ENCODE data around the gene BICD1.

Gene BICD1

GRCh38 chr12:32158525-32158924 lies 51.9 kb downstream of the BICD1 start:
- Histone ChIP-seq H3K36me3 (ENCODE audit: insufficient read depth, low read length) (no peaks in the 10 kb centered on the region), H3K9me3 (ENCODE audit: low read length) (no peaks in the 10 kb centered on the region), H3K4me3 (ENCODE audit: low read length) (no peak overlapping the region), H3K27me3 (ENCODE audit: insufficient read depth, low read length) (no peaks in the 10 kb centered on the region), H3K4me1 (ENCODE audit: insufficient read depth, low read length) (peaks cover 27% of the 10 kb centered on the region), H2AFZ (ENCODE audit: low read depth, low read length) (no peak overlapping the region)

GRCh38 chr12:32159381-32159780 lies 52.7 kb downstream of the BICD1 start:
- Histone ChIP-seq H3K4me1 (ENCODE audit: insufficient read depth, low read length) (peaks cover 21% of the 10 kb centered on the region), H3K36me3 (ENCODE audit: insufficient read depth, low read length) (no peaks in the 10 kb centered on the region), H2AFZ (ENCODE audit: low read depth, low read length) (no peak overlapping the region), H3K4me3 (ENCODE audit: low read length) (no peak overlapping the region), H3K9me3 (ENCODE audit: low read length) (no peaks in the 10 kb centered on the region), H3K27me3 (ENCODE audit: insufficient read depth, low read length) (no peaks in the 10 kb centered on the region)

- Histone ChIP-seq H3K4me1 (ENCODE audit: insufficient read depth, low read length) (peaks cover 16% of the 10 kb centered on the region), H3K27me3 (ENCODE audit: insufficient read depth, low read length) (no peaks in the 10 kb centered on the region), H3K9me3 (ENCODE audit: low read length) (peaks cover 2% of the 10 kb centered on the region), H3K4me3 (ENCODE audit: low read length) (no peak overlapping the region), H2AFZ (ENCODE audit: low read depth, low read length) (no peak overlapping the region), H3K36me3 (ENCODE audit: insufficient read depth, low read length) (no peaks in the 10 kb centered on the region)
Measured at GRCh38 chr12:32159925-32160324, 53.3 kb downstream of the BICD1 start.

GRCh38 chr12:32161058-32161457 lies 54.4 kb downstream of the BICD1 start:
- Histone ChIP-seq H3K36me3 (ENCODE audit: insufficient read depth, low read length) (no peaks in the 10 kb centered on the region), H3K9me3 (ENCODE audit: low read length) (peaks cover 3% of the 10 kb centered on the region), H3K27me3 (ENCODE audit: insufficient read depth, low read length) (no peaks in the 10 kb centered on the region), H3K4me1 (ENCODE audit: insufficient read depth, low read length) (peaks cover 4% of the 10 kb centered on the region), H2AFZ (ENCODE audit: low read depth, low read length) (no peak overlapping the region), H3K4me3 (ENCODE audit: low read length) (no peak overlapping the region)

- Histone ChIP-seq H2AFZ (ENCODE audit: low read depth, low read length) (no peak overlapping the region), H3K4me3 (ENCODE audit: low read length) (no peak overlapping the region), H3K4me1 (ENCODE audit: insufficient read depth, low read length) (no peaks in the 10 kb centered on the region), H3K27me3 (ENCODE audit: insufficient read depth, low read length) (no peaks in the 10 kb centered on the region), H3K36me3 (ENCODE audit: insufficient read depth, low read length) (no peaks in the 10 kb centered on the region), H3K9me3 (ENCODE audit: low read length) (peaks cover 9% of the 10 kb centered on the region)
Measured at GRCh38 chr12:32163596-32163995, 56.9 kb downstream of the BICD1 start.

GRCh38 chr12:32166510-32166909 lies 59.9 kb downstream of the BICD1 start:
- Histone ChIP-seq H3K4me3 (ENCODE audit: low read length) (no peak overlapping the region), H3K9me3 (ENCODE audit: low read length) (peaks cover 9% of the 10 kb centered on the region)

GRCh38 chr12:32170437-32170998 lies 63.9 kb downstream of the BICD1 start:
- peaks cover 6% of the 10 kb centered on the region for H3K9me3 ChIP-seq (ENCODE audit: low read length)
- H3K27me3 ChIP-seq (ENCODE audit: insufficient read depth, low read length) = no peaks in the 10 kb centered on the region
- H3K4me3 ChIP-seq (ENCODE audit: low read length) = no peak overlapping the region
- no peak overlapping the region for H2AFZ ChIP-seq (ENCODE audit: low read depth, low read length)
- H3K36me3 ChIP-seq (ENCODE audit: insufficient read depth, low read length) = no peaks in the 10 kb centered on the region
- no peaks in the 10 kb centered on the region for H3K4me1 ChIP-seq (ENCODE audit: insufficient read depth, low read length)

More at GRCh38 chr12:32166510-32166909, 59.9 kb downstream of the BICD1 start:
- H3K36me3 ChIP-seq (ENCODE audit: insufficient read depth, low read length) = no peaks in the 10 kb centered on the region
- no peaks in the 10 kb centered on the region for H3K4me1 ChIP-seq (ENCODE audit: insufficient read depth, low read length)
- H2AFZ ChIP-seq (ENCODE audit: low read depth, low read length) = no peak overlapping the region
- H3K27me3 ChIP-seq (ENCODE audit: insufficient read depth, low read length) = no peaks in the 10 kb centered on the region

GRCh38 chr12:32171211-32171610 lies 64.6 kb downstream of the BICD1 start:
- H3K4me3 ChIP-seq (ENCODE audit: low read length) = no peak overlapping the region
- no peaks in the 10 kb centered on the region for H3K36me3 ChIP-seq (ENCODE audit: insufficient read depth, low read length)
- H2AFZ ChIP-seq (ENCODE audit: low read depth, low read length) = no peak overlapping the region
- no peaks in the 10 kb centered on the region for H3K27me3 ChIP-seq (ENCODE audit: insufficient read depth, low read length)
- H3K4me1 ChIP-seq (ENCODE audit: insufficient read depth, low read length) = no peaks in the 10 kb centered on the region
- peaks cover 6% of the 10 kb centered on the region for H3K9me3 ChIP-seq (ENCODE audit: low read length)

- Histone ChIP-seq H3K4me3 (ENCODE audit: low read length) (no peak overlapping the region), H3K36me3 (ENCODE audit: insufficient read depth, low read length) (no peaks in the 10 kb centered on the region), H3K9me3 (ENCODE audit: low read length) (no peaks in the 10 kb centered on the region)
Measured at GRCh38 chr12:32176606-32177005, 70.0 kb downstream of the BICD1 start.

GRCh38 chr12:32178341-32179010 lies 71.8 kb downstream of the BICD1 start:
- Histone ChIP-seq H3K36me3 (ENCODE audit: insufficient read depth, low read length) (no peaks in the 10 kb centered on the region), H3K4me1 (ENCODE audit: insufficient read depth, low read length) (no peaks in the 10 kb centered on the region), H2AFZ (ENCODE audit: low read depth, low read length) (no peak overlapping the region), H3K4me3 (ENCODE audit: low read length) (no peak overlapping the region), H3K27me3 (ENCODE audit: insufficient read depth, low read length) (no peaks in the 10 kb centered on the region), H3K9me3 (ENCODE audit: low read length) (no peaks in the 10 kb centered on the region)

More at GRCh38 chr12:32176606-32177005, 70.0 kb downstream of the BICD1 start:
- Histone ChIP-seq H2AFZ (ENCODE audit: low read depth, low read length) (no peak overlapping the region), H3K27me3 (ENCODE audit: insufficient read depth, low read length) (no peaks in the 10 kb centered on the region), H3K4me1 (ENCODE audit: insufficient read depth, low read length) (no peaks in the 10 kb centered on the region)

- no peaks in the 10 kb centered on the region for H3K27me3 ChIP-seq (ENCODE audit: insufficient read depth, low read length)
- no peaks in the 10 kb centered on the region for H3K4me1 ChIP-seq (ENCODE audit: insufficient read depth, low read length)
- H2AFZ ChIP-seq (ENCODE audit: low read depth, low read length) = no peak overlapping the region
- no peaks in the 10 kb centered on the region for H3K9me3 ChIP-seq (ENCODE audit: low read length)
- H3K4me3 ChIP-seq (ENCODE audit: low read length) = no peak overlapping the region
- H3K36me3 ChIP-seq (ENCODE audit: insufficient read depth, low read length) = no peaks in the 10 kb centered on the region
Measured at GRCh38 chr12:32179011-32179395, 72.4 kb downstream of the BICD1 start.

GRCh38 chr12:32181498-32182175 lies 75.0 kb downstream of the BICD1 start:
- Histone ChIP-seq H3K36me3 (ENCODE audit: insufficient read depth, low read length) (peaks cover 3% of the 10 kb centered on the region), H3K4me3 (ENCODE audit: low read length) (no peak overlapping the region), H3K27me3 (ENCODE audit: insufficient read depth, low read length) (no peaks in the 10 kb centered on the region), H2AFZ (ENCODE audit: low read depth, low read length) (no peak overlapping the region), H3K9me3 (ENCODE audit: low read length) (peaks cover 2% of the 10 kb centered on the region), H3K4me1 (ENCODE audit: insufficient read depth, low read length) (no peaks in the 10 kb centered on the region)

GRCh38 chr12:32183650-32184049 lies 77.0 kb downstream of the BICD1 start:
- H3K9me3 ChIP-seq (ENCODE audit: low read length) = peaks cover 2% of the 10 kb centered on the region
- H3K27me3 ChIP-seq (ENCODE audit: insufficient read depth, low read length) = no peaks in the 10 kb centered on the region
- no peak overlapping the region for H2AFZ ChIP-seq (ENCODE audit: low read depth, low read length)
- H3K4me3 ChIP-seq (ENCODE audit: low read length) = no peak overlapping the region
- H3K36me3 ChIP-seq (ENCODE audit: insufficient read depth, low read length) = peaks cover 3% of the 10 kb centered on the region
- H3K4me1 ChIP-seq (ENCODE audit: insufficient read depth, low read length) = no peaks in the 10 kb centered on the region
